Transverse colon (tissue), 4 donors: Measurements from ENCODE around the gene SLC24A3.

ENCODE experiments used
- CTCF ChIP-seq, 5 experiments: fragments of 200-600 bp in 3 of 5; fragments of 450-650 bp in 2 of 5; sonication (generic) in 3 of 5; IDR thresholded peaks; 1 replicate in 2 of 5; 2 replicates in 3 of 5; pipeline ENCODE4 v1.5.1; 2016 to 2017; ENCODE audit warnings: antibody characterized with exemption in 5 of 5, inconsistent platforms in 3 of 5, mild to moderate bottlenecking in 2 of 5, moderate library complexity in 1 of 5
- POLR2AphosphoS5 ChIP-seq, 3 donors: sonication (generic); formaldehyde crosslinking; IDR thresholded peaks; one replicate each; pipeline ENCODE4 v1.6.1; 2016; ENCODE audit warnings: antibody characterized with exemption in 3 of 3

GRCh38 chr20:19616620-19617019 is 404.2 kb downstream of the SLC24A3 start:
- TF ChIP-seq CTCF (IDR thresholded peaks at IDR 0.05) (no peak), POLR2AphosphoS5 (IDR thresholded peaks at IDR 0.05) (no peak)
